ENCODE results near the gene GLDN. TPM values are rescaled to one million over a fixed set of nuclear protein-coding genes. Genes with fewer than 3 reads are reported as not detected.

The GLDN gene
- total and polyA plus RNA-seq, 10 of the 15 experiments (the other 5 are each of a cell fraction or from before 2014, with no cell fraction given) = 0.13 TPM; not detected in 9

GRCh38 chr15:51369451-51369761 is 28.0 kb downstream of the GLDN start:
- FAIRE-seq (peak; percentile 35), DNase-seq (ENCODE audit: low read depth, low spot score) (no peak), ATAC-seq (peak; percentile 79)
- no peak overlapping the region for H3K27ac ChIP-seq (ENCODE audit: control insufficient read depth, insufficient read depth)
- H4K20me1 ChIP-seq (ENCODE audit: control insufficient read depth, insufficient read depth) = no peaks in the 10 kb centered on the region
- H3K36me3 ChIP-seq (ENCODE audit: control insufficient read depth in 2 of 2, insufficient read depth in 2 of 2, low read length in 1 of 2) = no peaks in the 10 kb centered on the region
- no peak overlapping the region for H3K4me3 ChIP-seq
- RAD21 ChIA-PET (ENCODE audit: unreplicated experiment) = interaction anchor here (1.0 to 2.3 kb wide), 7 partner anchors 12 to 261 kb away, joined by 3 to 10 read pairs (median 5); no protein-coding TSS in a partner anchor
- peaks cover 4% of the 10 kb centered on the region for H3K4me1 ChIP-seq (ENCODE audit: control insufficient read depth, insufficient read depth, low read length)
- H2AFZ ChIP-seq (ENCODE audit: control insufficient read depth, low read depth, low read length) = no peak overlapping the region
- in situ Hi-C loops (cut with MboI) (no loop called here), intact Hi-C loops (cut with micrococcal nuclease; ENCODE audit: unreplicated experiment) (no loop called here)
- peaks cover 5 to 8% of the 10 kb centered on the region in 2 experiments; a peak in 3 of 4 replicates for H3K27me3 ChIP-seq (replicated peaks in 1 of 2; ENCODE audit: control insufficient read depth in 2 of 2, insufficient read depth in 2 of 2, low read length in 1 of 2)
- no peaks in the 10 kb centered on the region for H3K9me3 ChIP-seq (replicated peaks; ENCODE audit: control insufficient read depth, insufficient read depth, low read length)
- TF ChIP-seq RBBP5 (conservative IDR thresholded peaks at IDR 0.05) (no peak), ZNF217 (IDR thresholded peaks at IDR 0.05) (peak; percentile 51; the same call in 1 of the 2 replicates), JUNB (IDR thresholded peaks at IDR 0.05) (0 out of 2 replicates have a peak, but pooled peaks have one; percentile 10), MEF2B (IDR thresholded peaks at IDR 0.05; ENCODE audit: partially characterized antibody, poor library complexity, severe bottlenecking) (peak; percentile 43), NR2F1 (conservative IDR thresholded peaks at IDR 0.05) (peak; percentile 70), EP300 (IDR thresholded peaks at IDR 0.05; ENCODE audit: borderline replicate concordance in 1 of 2, control insufficient read depth in 1 of 2, low read depth in 2 of 2, low read length in 2 of 2) (peak; percentile 25 to 34; a peak in 1 of 4 replicates), ATF7 (IDR thresholded peaks at IDR 0.05; ENCODE audit: low read depth) (0 out of 2 replicates have a peak, but pooled peaks have one; percentile 17), RFX5 (IDR thresholded peaks at IDR 0.05; ENCODE audit: low read depth, low read length) (no peak), IKZF2 (IDR thresholded peaks at IDR 0.05) (peak in 1 of 2 experiments; percentile 16; a peak in 2 of 4 replicates), MTA2 (IDR thresholded peaks at IDR 0.05; ENCODE audit: low read depth) (peak; percentile 75), GABPA (IDR thresholded peaks at IDR 0.05; ENCODE audit: low read depth) (no peak), CHD2 (IDR thresholded peaks at IDR 0.05; ENCODE audit: borderline replicate concordance, low read depth, low read length) (0 out of 2 replicates have a peak, but pooled peaks have one; percentile 19), SMC3 (IDR thresholded peaks at IDR 0.05; ENCODE audit: borderline replicate concordance, low read length) (no peak), RUNX3 (IDR thresholded peaks at IDR 0.05; ENCODE audit: low read length) (peak; percentile 31; the same call in 1 of the 2 replicates)
- SMC1A ChIA-PET (ENCODE audit: uncharacterized antibody, unreplicated experiment) = interaction anchor here (1.0 to 2.3 kb wide), 8 partner anchors 9 to 207 kb away, joined by 3 to 10 read pairs (median 4); no protein-coding TSS in a partner anchor
- WGBS (ENCODE audit: insufficient coverage, insufficient replicate concordance, low lambda C conversion rate, missing lambda C conversion rate) = 52% methylated on average over 1 of the region's 1 CpG
- BruUV-seq (replicated peaks) = no TSS peak
- CTCF ChIA-PET = interaction anchor here (1.2 to 2.8 kb wide), 9 partner anchors 10 to 207 kb away, joined by 3 to 20 read pairs (median 7); no protein-coding TSS in a partner anchor
- no peaks in the 10 kb centered on the region for H3K79me2 ChIP-seq (ENCODE audit: control insufficient read depth, insufficient read depth, low read length)
- POLR2A ChIA-PET = interaction anchor here (1.5 kb wide), 1 partner anchor 14 kb away, joined by 3 read pairs; no protein-coding TSS in a partner anchor
- H3K4me2 ChIP-seq (ENCODE audit: control insufficient read depth, insufficient read depth) = no peak overlapping the region
- no peak overlapping the region for H3K9ac ChIP-seq (ENCODE audit: control insufficient read depth, insufficient read depth, low read length)
